Psoas muscle (tissue), 8 donors: ENCODE measurements around the gene ALK. TPM values are rescaled to one million over a fixed set of nuclear protein-coding genes. Genes with fewer than 3 reads are reported as not detected.

Experiments
- ATAC-seq, 4 donors: fragments of 200-7000 bp; cut with Tn5 transposase; one replicate each; pipeline ENCODE4 v1.9.1; 2020; ENCODE audit warnings: moderate library complexity in 3 of 4, mild to moderate bottlenecking in 2 of 4
- DNase-seq, 2 donors: peaks; one replicate each; pipeline ENCODE4 v3.0.0-alpha.2; 2020
- H3K27ac ChIP-seq: fragments of 200-600 bp; one replicate; pipeline ENCODE4 v1.8.0; 2022
- H3K27me3 ChIP-seq, 3 donors: fragments of 200-600 bp in 1 of 3; one replicate each; pipeline versions ENCODE4 v1.6.1 to v1.8.0; 2013 to 2022; ENCODE audit warnings: low read length in 2 of 3, mild to moderate bottlenecking in 2 of 3, moderate library complexity in 1 of 3; ENCODE audit not compliant: insufficient read depth in 3 of 3
- H3K36me3 ChIP-seq, 2 donors: fragments of 200-600 bp in 1 of 2; one replicate each; pipeline versions ENCODE4 v1.6.1 to v1.8.0; 2013 to 2022; ENCODE audit warnings: low read depth in 1 of 2, mild to moderate bottlenecking in 1 of 2, moderate library complexity in 1 of 2; ENCODE audit not compliant: insufficient read depth in 1 of 2
- H3K4me1 ChIP-seq: fragments of 200-600 bp; one replicate; pipeline ENCODE4 v1.8.0; 2022
- H3K4me3 ChIP-seq: fragments of 200-600 bp; one replicate; pipeline ENCODE4 v1.8.0; 2022; ENCODE audit warnings: mild to moderate bottlenecking
- H3K9me3 ChIP-seq: fragments of 200-600 bp; one replicate; pipeline ENCODE4 v1.8.0; 2022
- CTCF ChIP-seq: fragments of 200-600 bp; IDR thresholded peaks from one replicate; pipeline ENCODE4 v1.8.0; 2022; ENCODE audit warnings: antibody characterized with exemption
- WGBS, 3 donors: extraction: QIAGEN DNeasy Blood & Tissue Kit; methylation state at CpG; one replicate each; pipeline versions ENCODE4 v1.1.6 to v1.1.7; 2013; 5-methylcytosine and 5-hydroxymethylcytosine counted together
- intact Hi-C, 2 donors: fragments of 100-400 bp; cut with DNase I; formaldehyde crosslinking; loops; one replicate each; pipeline versions ENCODE4 v1.11.0 to v1.14.2; 2022
- polyA plus RNA-seq, 3 donors: library from polyadenylated mRNA; stranded (reverse); fragments of 200-250 nt; gene quantifications; one replicate each; pipeline ENCODE4 v1.2.3, GENCODE V29; 2013
- total RNA-seq, 4 donors: library from RNA; stranded (reverse); fragmentation: NEBNext Ultra II Directional in 2 of 4; extraction: Animal tissue kit (Norgen Biotek cat#: 25700) in 2 of 4; gene quantifications; one replicate each; pipeline versions ENCODE4 v1.2.1 to v1.2.4, GENCODE V29; 2021 to 2023
- donor health status: healthy with polysubstance abuse.
- donor health status: DM: no; HTN: no; CAD: no; lungs with moderate emphysema.
- donor health status: Bipolar disorder and iron deficiency.
- donor health status: healthy.
- donor health status: DM: yes; HTN: yes; CAD: no.
- donor health status: DM: no; HTN: no; CAD: no.
- donor health status: DM: no; HTN: no; CAD: no.
- donor health status: DM: yes; HTN: yes; CAD: no.

ALK gene
- total and polyA plus RNA-seq, 7 donors = 0.03 to 0.32 (median 0.08) TPM; not detected in 2

- WGBS, 3 donors = 66 to 69% (median 66%) methylated on average over 17 of the region's 17 CpGs
- TF ChIP-seq CTCF = no peak
- Histone ChIP-seq H3K27ac (no peak overlapping the region), H3K4me1 (no peaks in the 10 kb centered on the region), H3K27me3 (peaks cover 0 to 11% (median 0%) of the 10 kb centered on the region in 3 donors), H3K4me3 (no peak overlapping the region), H3K9me3 (no peaks in the 10 kb centered on the region), H3K36me3 (no peaks in the 10 kb centered on the region)
- DNase-seq = peak in 1 of 2 donors; percentile 50
- intact Hi-C loops = no loop called here
- peak in 1 of 4 donors; percentile 15 for ATAC-seq
These were observed 696.5 kb downstream of the ALK start for GRCh38 chr2:29224693-29225551.

GRCh38 chr2:29223851-29224692 is 697.3 kb downstream of the ALK start:
- H3K27me3 ChIP-seq = peaks cover 0 to 11% (median 0%) of the 10 kb centered on the region in 3 donors
- no peak overlapping the region for H3K4me3 ChIP-seq
- H3K9me3 ChIP-seq = no peaks in the 10 kb centered on the region
- WGBS, 3 donors = 57 to 67% (median 62%) methylated on average over 7 of the region's 7 CpGs
- peak; percentile 40 to 64 (median 50) for ATAC-seq
- peak in 1 of 2 donors; percentile 68 for DNase-seq
- intact Hi-C loops = no loop called here
- no peaks in the 10 kb centered on the region for H3K36me3 ChIP-seq
- no peak for TF ChIP-seq CTCF
- H3K27ac ChIP-seq = no peak overlapping the region
- H3K4me1 ChIP-seq = no peaks in the 10 kb centered on the region

- intact Hi-C loops = no loop called here
- no peaks in the 10 kb centered on the region for H3K36me3 ChIP-seq
- ATAC-seq = no peak
- no peak for TF ChIP-seq CTCF
- H3K27ac ChIP-seq = no peak overlapping the region
- no peaks in the 10 kb centered on the region for H3K9me3 ChIP-seq
- peak in 1 of 2 donors; percentile 30 for DNase-seq
- no peak overlapping the region for H3K4me3 ChIP-seq
- H3K4me1 ChIP-seq = no peaks in the 10 kb centered on the region
- H3K27me3 ChIP-seq = peaks cover 0 to 11% (median 0%) of the 10 kb centered on the region in 3 donors
- 81 to 92% (median 87%) methylated on average over 10 to 11 of the region's 11 CpGs for WGBS, 3 donors
These were observed 698.1 kb downstream of the ALK start for GRCh38 chr2:29223257-29223656.

DNA sequence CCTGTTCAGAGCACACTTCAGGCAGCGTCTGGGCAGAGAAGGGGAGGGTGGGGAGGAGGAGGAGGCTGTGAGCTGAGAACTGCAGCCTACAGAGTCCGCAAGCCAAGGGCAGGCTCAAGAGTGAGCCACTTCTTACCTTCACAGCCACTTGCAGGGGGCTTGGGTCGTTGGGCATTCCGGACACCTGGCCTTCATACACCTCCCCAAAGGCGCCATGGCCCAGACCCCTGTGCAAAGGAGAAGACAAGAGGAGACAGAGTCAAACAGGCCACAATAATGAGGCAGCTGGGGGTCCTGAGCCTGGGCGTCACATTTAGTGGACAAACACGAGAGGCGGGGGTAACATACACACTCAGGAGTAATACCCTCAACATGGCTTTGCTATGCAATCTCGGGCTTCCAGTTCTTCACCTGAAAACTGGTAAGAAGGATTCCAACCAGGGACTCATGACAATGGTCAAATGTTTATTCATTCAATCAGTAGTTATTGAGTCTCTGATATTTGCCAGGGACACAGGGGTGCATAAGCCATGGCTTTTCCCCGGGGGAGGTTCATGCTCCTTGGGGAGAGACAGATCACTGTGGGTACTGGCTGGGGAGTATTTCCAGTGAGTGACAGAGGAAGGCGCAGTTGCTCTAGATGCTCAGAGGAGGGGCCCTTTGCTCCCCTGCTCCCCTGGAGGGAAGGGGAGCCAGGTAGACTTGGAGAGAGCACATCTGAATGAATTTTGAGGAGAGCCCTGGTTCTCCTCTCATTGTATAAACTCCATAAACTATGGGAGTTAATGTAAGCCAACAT is 698.8 kb downstream of the ALK start:
- intact Hi-C loops = no loop called here
- H3K36me3 ChIP-seq = no peaks in the 10 kb centered on the region
- DNase-seq (peak in 1 of 2 donors; percentile 31), ATAC-seq (no peak)
- H3K4me3 ChIP-seq = no peak overlapping the region
- H3K4me1 ChIP-seq = no peaks in the 10 kb centered on the region
- 80 to 89% (median 88%) methylated on average over 11 of the region's 11 CpGs for WGBS, 3 donors
- peaks cover 0 to 11% (median 0%) of the 10 kb centered on the region in 3 donors for H3K27me3 ChIP-seq
- TF ChIP-seq CTCF = no peak
- no peaks in the 10 kb centered on the region for H3K9me3 ChIP-seq
- no peak overlapping the region for H3K27ac ChIP-seq
